ENCODE results near the gene SCG5.

- TF ChIP-seq, protein P1, sequence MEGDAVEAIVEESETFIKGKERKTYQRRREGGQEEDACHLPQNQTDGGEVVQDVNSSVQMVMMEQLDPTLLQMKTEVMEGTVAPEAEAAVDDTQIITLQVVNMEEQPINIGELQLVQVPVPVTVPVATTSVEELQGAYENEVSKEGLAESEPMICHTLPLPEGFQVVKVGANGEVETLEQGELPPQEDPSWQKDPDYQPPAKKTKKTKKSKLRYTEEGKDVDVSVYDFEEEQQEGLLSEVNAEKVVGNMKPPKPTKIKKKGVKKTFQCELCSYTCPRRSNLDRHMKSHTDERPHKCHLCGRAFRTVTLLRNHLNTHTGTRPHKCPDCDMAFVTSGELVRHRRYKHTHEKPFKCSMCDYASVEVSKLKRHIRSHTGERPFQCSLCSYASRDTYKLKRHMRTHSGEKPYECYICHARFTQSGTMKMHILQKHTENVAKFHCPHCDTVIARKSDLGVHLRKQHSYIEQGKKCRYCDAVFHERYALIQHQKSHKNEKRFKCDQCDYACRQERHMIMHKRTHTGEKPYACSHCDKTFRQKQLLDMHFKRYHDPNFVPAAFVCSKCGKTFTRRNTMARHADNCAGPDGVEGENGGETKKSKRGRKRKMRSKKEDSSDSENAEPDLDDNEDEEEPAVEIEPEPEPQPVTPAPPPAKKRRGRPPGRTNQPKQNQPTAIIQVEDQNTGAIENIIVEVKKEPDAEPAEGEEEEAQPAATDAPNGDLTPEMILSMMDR (IDR thresholded peaks at IDR 0.05; ENCODE audit: low read depth, low read length): no peak
- no peak for TF ChIP-seq EZH2phosphoT487 (IDR thresholded peaks at IDR 0.05; ENCODE audit: low read depth)
Observed at GRCh38 chr15:32730677-32731654, 89.5 kb downstream of the SCG5 start.

Data from OCI-LY3 (cell line).